NCI-H510A (cell line): Measurements from ENCODE around the gene DNAJA1.
"Not testable (repeated sequence)": the region's sequence is repeated elsewhere in the genome, so short reads cannot be mapped to it uniquely, and the experiment has no call there.

Experiments
- DNase-seq: peaks from one replicate; lab custom pipeline; 2025; lab: John Stamatoyannopoulos, UW

The DNAJA1 gene

DNA sequence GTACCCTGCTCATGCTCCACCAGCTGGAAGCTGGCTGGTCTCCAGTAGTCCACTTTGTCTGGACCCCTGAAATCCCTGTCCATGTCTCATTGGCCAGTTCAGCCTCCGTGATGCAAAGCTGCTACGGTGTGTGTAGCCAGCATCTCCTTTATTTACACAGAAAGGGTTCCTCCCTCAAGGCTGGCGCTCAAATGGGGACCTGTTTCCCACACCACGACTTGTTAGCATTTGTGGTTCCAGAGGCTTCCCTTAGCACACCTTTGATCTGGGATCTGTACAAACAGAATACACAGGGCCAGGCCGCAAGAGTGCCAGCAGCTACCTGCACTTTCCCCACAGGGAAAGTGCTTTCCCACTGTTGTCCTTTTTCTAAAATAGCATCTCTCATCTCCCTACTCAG lies 57.1 kb downstream of the DNAJA1 start:
- no peak for DNase-seq

DNA sequence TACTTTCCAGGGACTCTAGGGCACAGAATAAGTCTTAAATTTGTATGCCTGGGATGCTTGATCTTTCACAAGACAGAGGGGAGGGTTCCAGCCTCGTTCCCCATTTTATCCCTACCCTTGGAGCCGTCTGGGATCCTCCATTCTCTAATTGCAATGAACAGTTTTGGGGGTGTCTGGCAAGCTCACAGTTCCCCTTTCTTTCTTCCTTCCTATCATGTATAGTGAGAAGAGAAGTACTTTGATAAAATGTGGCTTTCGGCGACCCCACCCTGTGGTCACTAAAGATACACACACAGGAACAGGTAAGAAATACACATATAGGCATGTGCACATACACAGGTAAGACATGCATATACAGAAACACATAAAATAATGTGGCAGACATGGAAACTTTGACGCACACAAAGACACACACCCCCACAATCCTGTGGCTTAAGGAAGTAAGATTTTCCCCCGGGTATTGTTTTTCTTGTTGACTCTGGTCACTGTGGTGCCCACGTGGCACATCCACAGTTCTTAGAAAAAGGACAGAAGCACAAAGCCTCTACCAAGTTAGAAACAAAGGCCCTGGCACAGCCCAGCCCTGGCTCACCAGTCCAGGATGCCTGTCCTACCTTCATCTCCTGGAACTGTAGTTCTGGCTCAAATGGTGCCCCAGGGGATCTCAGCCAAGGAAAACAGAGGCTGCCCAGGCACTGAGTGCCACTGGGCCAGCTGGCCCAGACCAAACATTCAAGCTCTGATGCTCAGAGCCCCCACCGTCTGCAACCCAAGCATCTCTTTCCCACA lies 57.7 kb downstream of the DNAJA1 start:
- no peak for DNase-seq

GRCh38 chr9:33085672-33086071 lies 60.6 kb downstream of the DNAJA1 start:
- not testable (repeated sequence) for DNase-seq
